22Rv1 (cell line): Measurements from ENCODE around the gene MTIF3.

Experiments used
- CTCF ChIP-seq: fragments of 450-650 bp; IDR thresholded peaks from 2 replicates; pipeline ENCODE4 v1.5.1; 2017; ENCODE audit warnings: mild to moderate bottlenecking
- ZFX ChIP-seq: fragments of 450-650 bp; IDR thresholded peaks from 2 replicates; pipeline ENCODE4 v1.6.1; 2017; ENCODE audit warnings: antibody characterized with exemption, borderline replicate concordance

GRCh38 chr13:27446986-27447583 is 3.3 kb downstream of the MTIF3 start:
- TF ChIP-seq CTCF (no peak), ZFX (no peak)
